K562 treated with DMSO at 1 percent for 12 hours (cell line): ENCODE data around the gene SCGB3A1. TPM values are rescaled to one million over a fixed set of nuclear protein-coding genes. Genes with fewer than 3 reads are reported as not detected.

Source experiments
- total RNA-seq: library from RNA; unstranded; fragments of 300-600 nt; gene quantifications from 2 replicates; pipeline ENCODE4 v1.2.3, GENCODE V29; 2022; ENCODE audit not compliant: insufficient read depth

Gene SCGB3A1
- total RNA-seq = not detected in 2 replicates

GRCh38 chr5:180591311-180591887 lies at the start of gene SCGB3A1:
TSS of gene SCGB3A1 (minus strand) at chr5:180591499. CDS start at chr5:180591462, 37 bp downstream.

Other genes with a start within 250 kb of the SCGB3A1 start
- gene GFPT2, start 238.2 kb downstream of the SCGB3A1 start, total RNA-seq = 0.26 TPM in 1 of 2 replicates, not detected in the other
- gene CNOT6, start 97.1 kb downstream of the SCGB3A1 start, total RNA-seq = 3.8 and 15.4 TPM in 2 replicates
- gene FLT4, start 58.1 kb upstream of the SCGB3A1 start, total RNA-seq = 0.33 and 0.93 TPM in 2 replicates
- not detected in 2 replicates for gene OR2Y1, start 148.6 kb upstream of the SCGB3A1 start, total RNA-seq
- 109 and 136 TPM in 2 replicates for gene MGAT1, start 211.3 kb upstream of the SCGB3A1 start, total RNA-seq